ENCODE results near the gene ARHGAP21. TPM values are rescaled to one million over a fixed set of nuclear protein-coding genes. Genes with fewer than 3 reads are reported as not detected.

The ARHGAP21 gene
- total and polyA plus RNA-seq, 9 of the 15 experiments (the other 6 are each of a cell fraction or from before 2014, with no cell fraction given), result 13.6 to 145 (median 60.8) TPM

GRCh38 chr10:24645784-24646183 lies 77.9 kb downstream of the ARHGAP21 start:
- DNase-seq (ENCODE audit: extremely low read depth in 1 of 4, low spot score in 3 of 4), result peak in 2 of 4 experiments; percentile 18 to 46
- no peaks in the 10 kb centered on the region for H3K9me1 ChIP-seq (ENCODE audit: control insufficient read depth, insufficient read depth, low read length)
- H2AFZ ChIP-seq (ENCODE audit: low read depth, low read length), result no peak overlapping the region
- H3K27ac ChIP-seq (ENCODE audit: extremely low read depth, low read depth, low read length), result no peak overlapping the region
- in situ Hi-C loops (cut with MboI), result loop anchor here (10.0 kb wide), 1 partner anchor 309 kb away; the partner anchor contains the start of gene PRTFDC1
- ATAC-seq, result peak; percentile 66
- CTCF ChIA-PET (ENCODE audit: low intra/inter-chr PET ratio), result no interaction called here
- FAIRE-seq, result no peak
- no peak overlapping the region for H3K4me2 ChIP-seq (ENCODE audit: insufficient read depth, low read length)
- H3K79me2 ChIP-seq (ENCODE audit: control insufficient read depth, insufficient read depth, low read length), result peaks cover 9% of the 10 kb centered on the region
- POLR2A ChIA-PET, result interaction anchor here (0.5 to 1.1 kb wide), 2 partner anchors 32 to 295 kb away, joined by 3 read pairs; no protein-coding TSS in a partner anchor
- H3K27me3 ChIP-seq (ENCODE audit: control insufficient read depth in 2 of 2, insufficient read depth in 2 of 2, low read length in 2 of 2), result no peaks in the 10 kb centered on the region
- H3K9me3 ChIP-seq (replicated peaks; ENCODE audit: control insufficient read depth, insufficient read depth, low read depth, low read length), result no peaks in the 10 kb centered on the region
- no peaks in the 10 kb centered on the region for H4K20me1 ChIP-seq (replicated peaks; ENCODE audit: control insufficient read depth, insufficient read depth, low read length)
- intact Hi-C loops (cut with micrococcal nuclease), result loop anchor here (10.0 kb wide), 1 partner anchor 149 kb away; no protein-coding TSS in a partner anchor
- no peak overlapping the region for H3K4me3 ChIP-seq
- H3K4me1 ChIP-seq (replicated peaks in 1 of 2; ENCODE audit: control insufficient read depth in 2 of 2, insufficient read depth in 2 of 2, low read length in 2 of 2), result peaks cover 0 to 29% of the 10 kb centered on the region in 2 experiments; a peak in 4 of 5 replicates
- no TSS peak for BruUV-seq (replicated peaks)
- H3K36me3 ChIP-seq (ENCODE audit: control insufficient read depth, insufficient read depth, low read length), result no peaks in the 10 kb centered on the region
- no peak overlapping the region for H3K9ac ChIP-seq (ENCODE audit: insufficient read depth in 1 of 2, low read depth in 2 of 2, low read length in 2 of 2)
- TF ChIP-seq, protein P1, sequence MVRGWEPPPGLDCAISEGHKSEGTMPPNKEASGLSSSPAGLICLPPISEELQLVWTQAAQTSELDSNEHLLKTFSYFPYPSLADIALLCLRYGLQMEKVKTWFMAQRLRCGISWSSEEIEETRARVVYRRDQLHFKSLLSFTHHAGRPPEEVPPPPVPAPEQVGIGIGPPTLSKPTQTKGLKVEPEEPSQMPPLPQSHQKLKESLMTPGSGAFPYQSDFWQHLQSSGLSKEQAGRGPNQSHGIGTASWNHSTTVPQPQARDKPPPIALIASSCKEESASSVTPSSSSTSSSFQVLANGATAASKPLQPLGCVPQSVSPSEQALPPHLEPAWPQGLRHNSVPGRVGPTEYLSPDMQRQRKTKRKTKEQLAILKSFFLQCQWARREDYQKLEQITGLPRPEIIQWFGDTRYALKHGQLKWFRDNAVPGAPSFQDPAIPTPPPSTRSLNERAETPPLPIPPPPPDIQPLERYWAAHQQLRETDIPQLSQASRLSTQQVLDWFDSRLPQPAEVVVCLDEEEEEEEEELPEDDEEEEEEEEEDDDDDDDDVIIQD (CRISPR knock-in tag; IDR thresholded peaks at IDR 0.05), result no peak
- TF ChIP-seq STAG1 (CRISPR knock-in tag; IDR thresholded peaks at IDR 0.05; ENCODE audit: borderline replicate concordance) (no peak), ZNF511 (CRISPR knock-in tag; IDR thresholded peaks at IDR 0.05) (no peak), SMARCA4 (IDR thresholded peaks at IDR 0.05) (no peak), CBX5 (IDR thresholded peaks at IDR 0.05; ENCODE audit: borderline replicate concordance, low read depth) (no peak), ARID2 (IDR thresholded peaks at IDR 0.05) (no peak), NR2C1 (IDR thresholded peaks at IDR 0.05) (no peak), NR2C1 (tag; IDR thresholded peaks at IDR 0.05) (0 out of 2 replicates have a peak, but pooled peaks have one; percentile 11), GATAD2B (IDR thresholded peaks at IDR 0.05; ENCODE audit: borderline replicate concordance) (no peak), MNT (conservative IDR thresholded peaks at IDR 0.05) (no peak), TEAD2 (tag; IDR thresholded peaks at IDR 0.05) (no peak), ZNF232 (CRISPR knock-in tag; IDR thresholded peaks at IDR 0.05) (no peak)
- TF ChIP-seq, protein P2, sequence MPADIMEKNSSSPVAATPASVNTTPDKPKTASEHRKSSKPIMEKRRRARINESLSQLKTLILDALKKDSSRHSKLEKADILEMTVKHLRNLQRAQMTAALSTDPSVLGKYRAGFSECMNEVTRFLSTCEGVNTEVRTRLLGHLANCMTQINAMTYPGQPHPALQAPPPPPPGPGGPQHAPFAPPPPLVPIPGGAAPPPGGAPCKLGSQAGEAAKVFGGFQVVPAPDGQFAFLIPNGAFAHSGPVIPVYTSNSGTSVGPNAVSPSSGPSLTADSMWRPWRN (IDR thresholded peaks at IDR 0.05; ENCODE audit: low read depth), result no peak
